GM12892 (cell line): ENCODE measurements around the gene STOM.

Source experiments
- POLR2A ChIP-seq: IDR thresholded peaks from 2 replicates; pipeline ENCODE4 v1.6.1; 2011; ENCODE audit warnings: low read depth, low read length, control low read depth
- POLR2AphosphoS5 ChIP-seq: IDR thresholded peaks from 2 replicates; pipeline ENCODE4 v1.6.1; 2011; ENCODE audit warnings: low read depth, low read length, control low read depth
- TAF1 ChIP-seq: IDR thresholded peaks from 2 replicates; pipeline ENCODE4 v1.6.1; 2011; ENCODE audit warnings: low read depth, mild to moderate bottlenecking, control low read depth, low read length, borderline replicate concordance

DNA sequence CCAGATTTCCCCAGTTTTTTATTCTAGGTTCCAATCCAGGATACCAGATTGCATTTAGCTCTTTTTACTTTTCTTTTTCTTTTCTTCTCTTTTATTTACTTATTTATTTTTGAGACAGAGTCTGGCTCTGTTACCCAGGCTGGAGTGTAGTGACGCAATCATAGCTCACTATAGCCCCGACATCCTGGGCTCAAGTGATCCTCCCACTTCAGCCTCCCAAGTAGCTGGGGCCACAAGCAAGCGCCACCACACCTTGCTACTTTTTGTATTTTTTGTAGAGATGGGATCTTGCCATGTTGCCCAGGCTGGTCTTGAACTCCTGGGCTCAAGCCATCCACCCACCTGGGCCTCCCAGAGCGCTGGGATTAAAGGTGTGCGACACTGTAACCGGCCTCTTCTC is 53.7 kb downstream of the STOM start:
- TF ChIP-seq POLR2A (no peak), POLR2AphosphoS5 (no peak), TAF1 (no peak)
